NCI-H69 (cell line): ENCODE results near the gene ZNF346.

Experiments
- DNase-seq: peaks from one replicate; lab custom pipeline; 2025; lab: John Stamatoyannopoulos, UW

ZNF346 gene

DNA sequence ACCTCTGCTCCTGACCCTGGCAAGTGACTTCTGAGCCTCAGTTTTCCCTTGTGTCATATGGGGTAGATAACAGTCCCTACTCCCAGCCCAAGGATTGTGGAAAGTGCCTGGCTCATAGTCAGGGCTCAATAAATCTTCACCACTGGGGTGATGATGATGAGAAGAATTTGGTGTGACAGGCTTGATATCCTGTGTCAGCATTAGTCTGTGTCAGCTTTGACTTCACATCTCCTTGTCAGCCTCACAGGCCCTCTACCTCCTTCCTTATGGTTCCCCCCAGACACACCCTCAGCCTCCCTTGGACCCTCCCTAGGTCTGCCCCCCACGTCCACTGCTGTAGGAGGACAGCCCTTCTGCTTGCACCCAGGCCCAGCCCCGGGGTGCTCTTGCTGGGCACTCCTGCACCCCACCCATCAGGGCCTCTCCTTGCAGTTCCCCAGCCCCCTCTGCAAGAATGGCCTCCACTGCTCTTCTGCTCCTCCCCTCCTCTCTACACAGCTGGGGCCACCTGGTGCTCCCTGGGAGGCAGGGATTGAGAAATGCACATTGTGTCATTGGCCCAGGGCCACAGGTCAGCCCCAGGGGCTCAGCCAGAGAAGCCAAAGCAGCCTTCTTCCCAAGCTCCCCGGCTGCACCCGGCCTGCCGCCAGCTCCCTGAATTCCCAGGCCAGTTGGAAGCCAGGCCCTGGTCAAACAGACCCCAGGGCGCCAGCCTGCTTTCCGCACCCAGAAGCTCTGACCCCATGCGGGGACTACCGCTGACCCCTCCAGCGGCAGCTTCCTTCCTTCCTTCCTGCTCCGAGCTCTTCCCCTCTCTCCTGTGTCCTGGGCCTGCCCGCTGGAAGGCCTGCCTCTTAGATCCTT is 72.0 kb downstream of the ZNF346 start:
- peak; percentile 53 for DNase-seq

DNA sequence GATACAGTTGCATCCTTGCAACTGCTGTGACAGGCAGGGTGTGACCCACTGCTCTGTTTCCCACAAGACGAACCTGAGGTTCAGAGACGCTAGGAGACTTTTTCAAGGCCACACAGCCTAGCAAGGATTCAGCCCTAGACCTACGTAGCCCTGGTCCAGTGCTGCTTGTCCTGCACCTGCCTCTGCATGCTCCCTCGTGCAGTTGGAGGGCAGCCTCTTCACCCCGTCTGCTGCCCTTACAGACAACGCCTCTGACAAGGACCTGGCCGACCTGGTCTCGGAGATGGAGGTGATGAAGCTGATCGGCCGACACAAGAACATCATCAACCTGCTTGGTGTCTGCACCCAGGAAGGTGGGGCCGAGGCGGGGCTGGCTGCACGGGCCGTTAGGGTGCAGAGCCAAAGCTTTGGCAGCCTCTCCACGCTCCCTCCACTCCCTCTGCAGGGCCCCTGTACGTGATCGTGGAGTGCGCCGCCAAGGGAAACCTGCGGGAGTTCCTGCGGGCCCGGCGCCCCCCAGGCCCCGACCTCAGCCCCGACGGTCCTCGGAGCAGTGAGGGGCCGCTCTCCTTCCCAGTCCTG is 72.7 kb downstream of the ZNF346 start:
- DNase-seq, result no peak

GRCh38 chr5:177096162-177097015 is 73.9 kb downstream of the ZNF346 start:
- DNase-seq, result no peak

DNA sequence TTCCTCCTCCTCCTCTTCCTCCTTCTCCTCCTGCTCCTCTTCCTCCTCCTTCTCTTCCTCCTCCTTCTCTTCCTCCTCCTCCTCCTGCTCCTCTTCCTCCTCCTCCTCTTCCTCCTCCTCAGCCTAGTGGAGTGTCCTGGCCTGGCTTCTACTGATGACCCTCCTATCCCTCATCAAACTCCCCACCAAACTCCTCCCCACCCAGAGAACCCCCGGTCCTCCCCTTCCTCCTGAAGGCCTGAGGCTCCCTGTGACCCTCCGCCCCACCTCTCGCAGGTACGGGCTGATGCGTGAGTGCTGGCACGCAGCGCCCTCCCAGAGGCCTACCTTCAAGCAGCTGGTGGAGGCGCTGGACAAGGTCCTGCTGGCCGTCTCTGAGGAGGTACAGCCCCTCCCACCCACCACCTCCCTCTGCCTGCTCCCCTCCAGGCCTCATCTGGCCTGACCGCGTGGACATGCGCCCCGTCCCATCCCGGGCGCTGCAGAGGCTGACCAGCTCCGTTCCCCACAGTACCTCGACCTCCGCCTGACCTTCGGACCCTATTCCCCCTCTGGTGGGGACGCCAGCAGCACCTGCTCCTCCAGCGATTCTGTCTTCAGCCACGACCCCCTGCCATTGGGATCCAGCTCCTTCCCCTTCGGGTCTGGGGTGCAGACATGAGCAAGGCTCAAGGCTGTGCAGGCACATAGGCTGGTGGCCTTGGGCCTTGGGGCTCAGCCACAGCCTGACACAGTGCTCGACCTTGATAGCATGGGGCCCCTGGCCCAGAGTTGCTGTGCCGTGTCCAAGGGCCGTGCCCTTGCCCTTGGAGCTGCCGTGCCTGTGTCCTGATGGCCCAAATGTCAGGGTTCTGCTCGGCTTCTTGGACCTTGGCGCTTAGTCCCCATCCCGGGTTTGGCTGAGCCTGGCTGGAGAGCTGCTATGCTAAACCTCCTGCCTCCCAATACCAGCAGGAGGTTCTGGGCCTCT is 74.8 kb downstream of the ZNF346 start:
- DNase-seq, result no peak

GRCh38 chr5:177098120-177098469 is 75.6 kb downstream of the ZNF346 start:
- DNase-seq, result no peak

DNA sequence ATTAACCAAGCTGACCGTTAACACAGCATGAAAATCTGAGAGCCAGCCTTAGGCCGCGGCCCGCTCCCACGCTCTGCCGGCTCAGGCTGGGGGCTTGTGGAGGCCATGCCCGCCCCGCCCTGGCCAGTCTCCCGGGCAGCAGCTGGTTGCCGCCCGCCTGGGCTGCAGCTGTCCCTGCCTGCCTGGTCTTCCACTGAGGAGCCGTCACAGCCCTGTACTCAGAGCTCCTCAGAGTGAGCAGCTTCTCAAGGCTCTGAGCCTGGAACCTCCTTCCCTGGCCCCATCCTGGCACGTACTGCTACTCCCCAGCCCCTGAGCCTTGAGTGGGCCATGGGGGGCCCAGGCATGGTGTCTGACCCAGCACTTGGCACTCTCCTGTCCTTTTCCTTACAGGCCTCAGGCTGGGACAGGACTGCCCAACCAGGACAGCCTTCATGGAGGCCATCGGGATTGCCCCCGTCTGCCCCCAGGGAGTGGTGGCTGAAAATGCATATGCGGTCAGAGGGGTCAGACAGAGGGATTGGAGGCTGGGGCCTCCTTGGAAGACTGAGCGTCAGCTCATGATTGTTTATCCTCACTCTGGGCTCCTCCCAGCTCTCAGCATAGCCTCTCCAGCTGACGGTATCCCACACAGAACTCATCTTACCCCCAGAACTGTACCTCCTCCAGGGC is 76.1 kb downstream of the ZNF346 start:
- peak; percentile 51 for DNase-seq

- peak; percentile 52 for DNase-seq
Observed at GRCh38 chr5:177099422-177100093, 77.1 kb downstream of the ZNF346 start.

DNA sequence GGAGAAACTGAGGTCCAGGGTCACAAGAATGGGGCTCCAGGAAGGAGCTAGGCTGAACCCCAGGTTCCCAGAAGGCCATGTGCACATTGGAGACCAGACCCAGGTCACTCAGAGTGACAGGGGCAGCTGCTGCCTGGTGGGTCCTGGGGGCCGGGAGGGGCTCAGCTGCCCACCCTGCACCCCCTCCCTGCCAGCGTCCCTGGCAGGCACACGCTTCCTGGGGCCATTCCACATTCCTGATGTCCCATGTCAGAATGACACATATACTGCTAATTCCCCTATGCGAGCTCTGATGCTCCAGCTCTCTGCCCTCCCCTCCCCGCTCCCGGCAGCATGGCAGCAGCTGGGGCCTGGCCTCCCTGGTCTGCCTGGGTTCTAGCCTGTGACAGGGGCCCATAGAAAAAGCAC is 78.2 kb downstream of the ZNF346 start:
- DNase-seq, result no peak

DNA sequence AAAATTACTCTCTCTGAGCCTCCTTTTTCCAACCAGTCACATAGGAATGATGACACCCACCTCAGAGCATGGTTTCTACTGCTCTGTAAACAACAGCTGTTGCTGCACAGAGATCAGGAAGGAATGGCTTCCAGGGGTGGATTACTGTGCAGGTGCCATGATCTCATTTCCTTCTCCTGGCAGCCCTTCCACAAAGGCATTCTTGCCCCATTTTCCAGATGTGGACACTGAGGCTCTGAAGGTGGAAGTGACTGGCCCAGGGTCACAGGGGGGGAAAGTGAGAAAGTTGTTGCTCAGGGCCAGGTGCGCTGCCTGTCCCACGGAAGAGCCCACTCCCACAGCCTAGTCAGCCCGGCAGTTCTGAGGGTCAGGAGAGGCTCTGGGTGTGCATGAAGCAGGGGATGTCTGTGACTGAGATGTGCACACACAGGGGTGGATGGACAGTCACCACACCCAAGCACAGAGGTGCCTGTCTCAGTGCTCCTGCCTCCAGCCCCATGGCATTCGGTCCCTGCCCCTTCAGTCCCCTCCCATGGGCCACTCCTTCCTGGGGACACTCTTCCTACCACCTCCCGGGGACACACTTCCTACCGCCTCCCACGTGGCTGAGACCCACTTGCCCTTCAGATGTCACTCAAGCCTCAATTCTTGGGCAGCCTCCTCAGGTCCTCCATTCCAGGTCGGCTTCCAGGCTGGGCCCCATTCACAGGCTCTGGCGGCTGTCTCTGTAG is 81.2 kb downstream of the ZNF346 start:
- DNase-seq, result peak; percentile 73

- no peak for DNase-seq
Observed at GRCh38 chr5:177105691-177106476, 83.4 kb downstream of the ZNF346 start.

GRCh38 chr5:177107159-177107558 is 84.7 kb downstream of the ZNF346 start:
- DNase-seq, result no peak

GRCh38 chr5:177109810-177110209 is 87.3 kb downstream of the ZNF346 start:
- no peak for DNase-seq

DNA sequence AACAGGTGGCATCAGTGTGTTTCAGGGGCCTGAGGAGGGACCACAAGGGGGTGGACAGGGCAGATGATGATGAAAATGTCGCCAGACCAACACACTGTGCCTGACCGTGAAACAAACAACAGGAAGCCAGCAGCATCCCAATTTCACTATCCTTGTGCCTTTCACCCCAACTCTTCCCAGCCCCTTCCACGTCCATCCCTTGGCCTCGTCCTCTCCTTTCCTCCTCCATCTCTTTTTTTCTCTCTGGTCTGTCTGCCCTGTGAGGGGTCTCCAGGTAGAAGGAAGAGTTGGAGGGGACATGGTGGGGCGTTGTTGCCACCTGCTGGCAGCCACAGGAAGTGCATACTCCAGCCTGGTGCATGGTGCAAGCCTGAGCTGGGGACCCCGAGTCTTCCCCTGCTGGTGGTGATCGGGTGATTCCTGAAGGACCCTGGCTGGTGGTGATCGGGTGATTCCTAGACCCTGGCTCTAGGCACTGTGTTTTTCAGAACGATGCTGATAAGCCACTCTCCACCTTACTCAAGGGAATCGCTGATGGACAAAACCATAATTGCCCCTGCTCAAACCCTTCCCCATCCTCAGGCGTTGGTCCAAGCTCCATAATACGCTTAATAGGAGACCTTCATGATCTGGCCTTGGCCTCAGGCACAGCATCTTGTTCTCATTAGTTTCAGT is 89.4 kb downstream of the ZNF346 start:
- peak; percentile 74 for DNase-seq

- DNase-seq, result no peak
Observed at GRCh38 chr5:177112589-177113220, 90.2 kb downstream of the ZNF346 start.

GRCh38 chr5:177113566-177114424 is 91.3 kb downstream of the ZNF346 start:
- peak; percentile 76 for DNase-seq

- DNase-seq, result no peak
Observed at GRCh38 chr5:177116631-177117373, 94.3 kb downstream of the ZNF346 start.
